HCT116 (cell line): ENCODE data around the gene KRT82.
"Not testable (repeated sequence)": the region's sequence is repeated elsewhere in the genome, so short reads cannot be mapped to it uniquely, and the experiment has no call there.

ENCODE experiments used
- EGR1 ChIP-seq: IDR thresholded peaks from 2 replicates; pipeline ENCODE4 v1.6.1; 2012; ENCODE audit warnings: low read depth
- ELF1 ChIP-seq: IDR thresholded peaks from 2 replicates; pipeline ENCODE4 v1.6.1; 2012; ENCODE audit warnings: low read depth, borderline replicate concordance
- EZH2 ChIP-seq: fragments of 200-600 bp; sonication (generic); IDR thresholded peaks from 2 replicates; pipeline ENCODE4 v1.6.1; 2017; ENCODE audit warnings: antibody characterized with exemption, mixed run types
- EZH2phosphoT487 ChIP-seq: fragments of 200-600 bp; IDR thresholded peaks from 2 replicates; pipeline ENCODE4 v1.6.1; 2018; ENCODE audit warnings: antibody characterized with exemption, borderline replicate concordance
- POLR2A ChIP-seq: IDR thresholded peaks from 2 replicates; pipeline ENCODE4 v1.7.0; 2011; ENCODE audit warnings: borderline replicate concordance; ENCODE audit not compliant: insufficient read depth, insufficient read length; ENCODE audit errors: extremely low read depth
- POLR2AphosphoS5 ChIP-seq: IDR thresholded peaks from 2 replicates; pipeline ENCODE4 v1.6.1; 2011; ENCODE audit warnings: mild to moderate bottlenecking, low read depth, low read length, moderate library complexity
- SIN3A ChIP-seq: IDR thresholded peaks from 2 replicates; pipeline ENCODE4 v1.6.1; 2012; ENCODE audit warnings: low read depth
- TCF7L2 ChIP-seq: IDR thresholded peaks from 2 replicates; pipeline ENCODE4 v1.7.0; 2011; ENCODE audit warnings: borderline replicate concordance, inconsistent platforms; ENCODE audit not compliant: insufficient read depth, insufficient read length; ENCODE audit errors: extremely low read depth
- YY1 ChIP-seq: IDR thresholded peaks from 2 replicates; pipeline ENCODE4 v1.6.1; 2011; ENCODE audit warnings: low read length, low read depth, moderate library complexity, mild to moderate bottlenecking; ENCODE audit not compliant: insufficient replicate concordance; ENCODE audit errors: extremely low read depth
- TF ChIP-seq, protein P1 (sequence below), 3 experiments: fragments of 200-600 bp in 1 of 3; sonication (generic) in 1 of 3; IDR thresholded peaks in 2 of 3; conservative IDR thresholded peaks in 1 of 3; 2 replicates each; pipeline ENCODE4 v1.5.1; 2012 to 2017; ENCODE audit warnings: low read depth in 2 of 3, low read length in 2 of 3, antibody characterized with exemption in 1 of 3, borderline replicate concordance in 1 of 3, control low read depth in 1 of 3, mild to moderate bottlenecking in 1 of 3, mixed read lengths in 1 of 3, mixed run types in 1 of 3, moderate library complexity in 1 of 3; ENCODE audit not compliant: insufficient read depth in 1 of 3
- TF ChIP-seq, protein P2 (sequence below): IDR thresholded peaks from 2 replicates; pipeline ENCODE4 v1.6.1; 2011; ENCODE audit warnings: mild to moderate bottlenecking, low read length, moderate library complexity; ENCODE audit not compliant: insufficient replicate concordance; ENCODE audit errors: extremely low read depth

DNA sequence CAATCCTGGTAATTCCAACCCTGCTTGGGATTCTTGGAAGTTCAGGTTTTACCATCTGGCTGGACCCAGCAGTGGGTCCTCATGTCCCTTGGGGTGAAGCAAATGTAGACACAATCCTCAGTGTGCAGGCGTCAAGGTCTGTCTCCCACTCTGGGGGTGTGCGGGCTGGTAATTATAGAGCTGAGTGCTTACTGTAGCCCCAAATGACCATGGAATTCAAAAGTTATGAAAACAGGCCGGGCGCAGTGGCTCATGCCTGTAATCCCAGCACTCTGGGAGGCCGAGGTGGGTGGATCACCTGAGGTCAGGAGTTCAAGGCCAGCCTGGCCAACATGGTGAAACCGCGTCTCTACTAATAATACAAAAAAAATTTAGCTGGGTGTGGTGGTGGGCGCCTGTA is 61.1 kb downstream of the KRT82 start:
- TF ChIP-seq POLR2A, EZH2, EGR1, SIN3A, YY1, ELF1, TCF7L2, EZH2phosphoT487, POLR2AphosphoS5: not testable (repeated sequence)
- TF ChIP-seq, protein P1, sequence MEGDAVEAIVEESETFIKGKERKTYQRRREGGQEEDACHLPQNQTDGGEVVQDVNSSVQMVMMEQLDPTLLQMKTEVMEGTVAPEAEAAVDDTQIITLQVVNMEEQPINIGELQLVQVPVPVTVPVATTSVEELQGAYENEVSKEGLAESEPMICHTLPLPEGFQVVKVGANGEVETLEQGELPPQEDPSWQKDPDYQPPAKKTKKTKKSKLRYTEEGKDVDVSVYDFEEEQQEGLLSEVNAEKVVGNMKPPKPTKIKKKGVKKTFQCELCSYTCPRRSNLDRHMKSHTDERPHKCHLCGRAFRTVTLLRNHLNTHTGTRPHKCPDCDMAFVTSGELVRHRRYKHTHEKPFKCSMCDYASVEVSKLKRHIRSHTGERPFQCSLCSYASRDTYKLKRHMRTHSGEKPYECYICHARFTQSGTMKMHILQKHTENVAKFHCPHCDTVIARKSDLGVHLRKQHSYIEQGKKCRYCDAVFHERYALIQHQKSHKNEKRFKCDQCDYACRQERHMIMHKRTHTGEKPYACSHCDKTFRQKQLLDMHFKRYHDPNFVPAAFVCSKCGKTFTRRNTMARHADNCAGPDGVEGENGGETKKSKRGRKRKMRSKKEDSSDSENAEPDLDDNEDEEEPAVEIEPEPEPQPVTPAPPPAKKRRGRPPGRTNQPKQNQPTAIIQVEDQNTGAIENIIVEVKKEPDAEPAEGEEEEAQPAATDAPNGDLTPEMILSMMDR (IDR thresholded peaks at IDR 0.05 in 2 of 3, conservative IDR thresholded peaks at IDR 0.05 in 1 of 3; ENCODE audit: borderline replicate concordance in 1 of 3, insufficient read depth in 1 of 3, low read depth in 2 of 3, low read length in 2 of 3): not testable (repeated sequence)
- TF ChIP-seq, protein P2, sequence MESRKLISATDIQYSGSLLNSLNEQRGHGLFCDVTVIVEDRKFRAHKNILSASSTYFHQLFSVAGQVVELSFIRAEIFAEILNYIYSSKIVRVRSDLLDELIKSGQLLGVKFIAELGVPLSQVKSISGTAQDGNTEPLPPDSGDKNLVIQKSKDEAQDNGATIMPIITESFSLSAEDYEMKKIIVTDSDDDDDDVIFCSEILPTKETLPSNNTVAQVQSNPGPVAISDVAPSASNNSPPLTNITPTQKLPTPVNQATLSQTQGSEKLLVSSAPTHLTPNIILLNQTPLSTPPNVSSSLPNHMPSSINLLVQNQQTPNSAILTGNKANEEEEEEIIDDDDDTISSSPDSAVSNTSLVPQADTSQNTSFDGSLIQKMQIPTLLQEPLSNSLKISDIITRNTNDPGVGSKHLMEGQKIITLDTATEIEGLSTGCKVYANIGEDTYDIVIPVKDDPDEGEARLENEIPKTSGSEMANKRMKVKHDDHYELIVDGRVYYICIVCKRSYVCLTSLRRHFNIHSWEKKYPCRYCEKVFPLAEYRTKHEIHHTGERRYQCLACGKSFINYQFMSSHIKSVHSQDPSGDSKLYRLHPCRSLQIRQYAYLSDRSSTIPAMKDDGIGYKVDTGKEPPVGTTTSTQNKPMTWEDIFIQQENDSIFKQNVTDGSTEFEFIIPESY: not testable (repeated sequence)
